ENCODE data around the gene DUSP2.

DUSP2 gene

DNA sequence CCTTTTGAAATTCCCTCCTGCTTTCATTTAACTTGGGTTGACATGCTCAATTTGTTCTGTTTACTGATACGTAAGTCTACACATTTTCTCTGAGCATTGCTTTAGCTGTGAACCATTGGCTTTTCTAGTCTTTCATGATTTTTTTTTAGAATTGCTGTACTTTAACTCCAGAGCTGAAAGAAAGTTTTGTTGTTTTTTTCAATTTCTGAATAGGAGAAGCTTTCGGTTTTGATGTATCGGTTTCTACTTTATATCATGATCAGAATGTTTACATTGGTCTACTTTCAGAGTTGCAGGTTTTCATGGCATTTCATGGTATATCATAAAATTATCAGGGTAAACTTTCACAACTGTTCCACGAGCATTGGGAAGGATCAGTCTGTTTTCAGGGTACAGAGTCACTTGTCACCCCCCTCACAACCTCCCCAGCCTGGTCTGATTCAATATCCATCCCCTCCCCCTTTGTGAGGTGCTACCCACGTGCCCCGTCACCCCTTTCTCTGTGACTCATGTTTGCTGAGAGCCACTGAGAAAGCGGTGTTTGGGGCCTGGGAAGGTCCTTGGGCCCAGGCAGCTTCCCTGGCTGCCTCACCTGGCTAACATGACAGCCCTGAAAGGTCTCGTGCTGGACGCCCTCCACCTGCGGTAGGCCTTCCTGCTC, 14.0 kb downstream of the DUSP2 start:
- DNase-seq, result no peak

DNA sequence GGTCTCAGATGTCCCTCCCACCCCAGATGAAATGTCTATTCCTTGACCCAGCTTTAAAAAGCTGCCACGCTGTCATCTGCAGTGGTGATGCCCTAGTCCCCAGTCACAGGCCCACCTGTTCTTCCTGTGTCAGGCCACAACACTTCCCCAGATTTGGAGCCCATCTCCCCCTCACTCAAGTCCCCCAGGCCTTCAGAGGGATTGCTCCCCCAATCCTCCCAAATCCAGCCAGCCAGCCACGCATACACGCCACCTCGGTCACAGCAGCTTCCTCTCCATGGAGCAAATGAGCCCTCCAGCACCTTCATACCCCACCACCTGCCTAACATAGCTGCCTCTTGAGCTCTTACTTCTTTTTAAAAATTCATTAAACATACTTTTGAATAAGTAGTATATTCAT, 14.8 kb downstream of the DUSP2 start:
- no peak for DNase-seq

DNA sequence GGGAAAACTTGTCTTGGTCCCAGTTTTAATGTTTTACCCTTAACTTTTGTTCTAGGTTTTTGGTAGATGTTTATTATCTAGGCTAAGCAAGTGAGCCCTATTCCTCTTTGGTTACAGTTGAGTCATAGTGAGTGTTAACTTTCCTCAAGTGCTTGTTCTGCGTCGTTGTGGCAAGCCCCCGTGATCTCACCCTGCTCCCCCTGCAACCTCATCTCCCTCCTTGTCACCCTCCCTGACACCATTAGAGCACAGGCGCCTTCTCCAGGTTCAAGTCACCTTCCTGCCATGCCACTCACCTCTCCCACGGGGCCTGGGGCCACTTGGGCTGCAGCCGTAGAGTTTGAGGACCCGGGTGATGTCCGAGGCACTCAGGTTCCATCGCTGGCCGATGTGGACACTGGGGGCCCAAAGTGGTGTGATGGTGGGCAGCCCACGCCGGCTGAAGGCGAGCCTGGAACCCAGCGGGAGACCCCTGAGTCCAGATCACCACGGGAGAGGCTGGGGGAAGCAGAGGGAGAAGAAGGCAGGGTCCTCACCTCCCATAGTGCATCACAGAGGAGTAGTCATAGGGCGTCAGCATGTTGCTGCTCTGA, 15.6 kb downstream of the DUSP2 start:
- DNase-seq, result no peak

DNA sequence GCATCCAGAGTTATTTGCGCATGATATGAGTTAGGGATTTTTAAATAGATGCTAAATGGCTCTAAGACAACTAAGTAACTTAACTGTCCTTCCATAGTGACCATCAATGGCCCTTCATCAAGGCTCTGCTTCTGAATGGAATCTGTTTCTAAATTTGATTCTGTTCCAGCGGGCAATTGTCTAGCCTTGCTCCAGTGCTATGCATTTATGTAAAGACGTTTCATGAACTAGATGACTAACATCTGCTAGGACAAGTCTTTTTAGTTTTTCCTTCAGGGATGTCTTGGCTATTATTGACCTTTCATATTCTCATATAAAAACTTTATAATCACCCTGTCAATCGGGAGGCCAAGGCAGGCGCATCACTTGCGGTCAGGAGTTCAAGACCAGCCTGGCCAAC, 16.8 kb downstream of the DUSP2 start:
- DNase-seq, result no peak

DNA sequence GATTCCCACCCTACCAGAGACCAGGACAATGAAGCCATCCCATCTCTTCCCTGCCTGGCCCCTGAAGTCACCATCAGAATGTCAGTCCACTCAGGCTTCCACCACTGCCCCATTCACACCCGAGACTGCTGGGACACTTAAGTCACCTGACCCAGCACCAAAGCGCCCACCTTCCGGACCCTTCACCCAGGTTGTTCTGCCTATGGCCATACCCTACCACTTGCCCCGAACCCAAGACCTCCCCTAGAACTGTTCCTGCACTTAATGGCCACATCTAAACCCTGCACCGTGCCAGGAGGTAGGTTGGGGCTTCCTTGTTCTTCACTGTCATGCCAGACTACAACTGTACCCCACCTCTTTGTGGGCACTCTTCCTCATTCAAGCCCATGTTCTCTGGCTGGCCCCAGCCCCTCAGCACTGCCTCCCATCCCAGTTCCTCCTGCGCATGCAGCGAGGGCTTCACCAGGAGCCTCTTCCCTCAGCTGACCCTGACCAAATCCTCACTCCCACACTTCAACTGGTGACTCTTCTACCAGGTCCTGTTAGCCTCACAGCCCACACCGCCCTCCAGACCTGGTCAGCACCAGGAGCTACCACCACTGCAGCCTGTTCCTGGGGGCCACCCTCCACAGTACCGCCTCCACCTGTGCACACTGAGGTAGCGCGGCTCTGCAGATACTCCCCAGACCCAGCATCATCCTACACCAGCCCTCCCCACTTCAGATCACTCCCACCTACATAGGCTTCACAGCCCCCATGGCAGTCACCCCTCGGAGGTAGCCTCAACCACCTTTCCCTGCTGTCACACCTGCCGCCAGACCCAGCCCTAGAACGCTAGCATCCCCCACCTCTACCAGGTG, 20.6 kb downstream of the DUSP2 start:
- no peak for DNase-seq

DNA sequence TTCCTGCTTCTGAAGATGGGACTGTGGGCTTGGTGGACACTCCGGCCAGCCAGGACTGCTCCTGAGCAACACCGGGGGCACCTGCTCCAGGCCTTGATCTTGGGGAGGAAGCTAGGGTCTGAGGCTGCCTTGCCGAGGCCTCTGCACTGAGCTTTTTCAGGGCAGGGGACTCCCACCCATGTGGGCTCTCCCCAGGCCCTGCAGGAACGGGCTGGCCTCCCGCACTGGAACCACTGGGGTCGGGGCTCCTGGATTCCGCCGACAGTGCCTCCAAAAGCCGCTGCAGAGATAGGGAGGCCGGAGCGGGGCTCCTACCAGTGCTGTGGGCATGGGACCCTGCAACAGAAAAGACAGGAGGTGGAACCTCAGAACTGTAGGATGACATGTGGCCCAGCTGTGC, 21.3 kb downstream of the DUSP2 start:
- DNase-seq, result no peak

DNA sequence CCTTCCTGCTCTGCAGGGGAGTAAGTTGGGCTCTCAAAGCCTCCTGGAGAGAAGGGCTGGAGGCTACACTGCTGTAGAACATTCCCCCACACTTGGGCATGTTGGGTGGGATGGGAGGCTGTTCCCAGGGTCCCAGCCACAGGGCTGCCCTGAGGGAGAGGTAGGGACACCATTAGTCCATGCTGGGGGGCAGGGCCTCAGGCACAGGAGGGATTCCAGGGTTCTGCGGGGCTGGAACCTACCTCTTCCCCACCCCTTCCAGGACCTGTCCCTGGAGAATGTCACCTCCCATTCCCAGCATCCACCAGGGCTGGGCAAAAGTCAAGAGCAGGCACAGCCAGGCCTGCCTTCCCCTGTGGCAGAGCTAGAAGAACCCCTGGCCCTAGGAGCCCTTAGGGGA, 21.9 kb downstream of the DUSP2 start:
- no peak for DNase-seq

DNA sequence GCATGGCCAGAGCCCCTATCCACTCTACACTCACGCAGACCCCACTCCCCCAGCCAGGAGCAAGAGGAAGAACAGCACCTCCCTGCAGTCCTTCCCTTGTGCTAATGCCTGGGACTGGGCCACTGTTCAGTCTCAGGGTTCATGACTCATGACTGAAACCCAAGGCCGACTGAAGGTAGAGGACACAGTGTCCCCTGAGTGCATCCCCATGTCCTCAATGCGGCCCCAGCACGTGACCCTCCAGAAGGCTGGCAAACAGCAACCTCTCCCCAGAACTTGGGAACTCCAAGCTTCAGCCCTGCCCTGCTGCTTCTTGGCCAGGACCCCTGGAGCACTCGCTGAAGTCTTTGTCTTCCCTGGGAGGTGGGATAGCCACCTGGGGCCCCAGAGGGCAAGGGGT, 22.8 kb downstream of the DUSP2 start:
- DNase-seq, result no peak

DNA sequence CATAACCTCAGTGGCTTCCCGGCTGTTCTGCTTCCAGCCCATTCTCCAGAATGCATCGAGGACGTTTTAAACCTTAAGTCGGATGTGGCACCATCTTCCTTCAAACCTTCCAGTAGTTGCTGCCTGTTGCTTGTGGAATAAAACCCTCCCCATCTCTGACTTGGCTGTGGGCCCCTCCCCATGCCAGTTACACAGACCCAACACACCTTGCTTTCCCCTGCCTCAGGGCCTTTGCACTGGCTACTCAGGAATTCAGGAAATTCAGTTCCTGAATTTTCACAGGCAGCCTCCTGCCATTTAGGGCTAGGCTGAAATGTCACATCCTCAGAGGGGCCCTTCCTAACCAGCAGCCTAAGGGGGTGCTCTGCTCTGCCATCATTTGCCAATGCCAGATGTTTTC, 23.8 kb downstream of the DUSP2 start:
- no peak for DNase-seq

DNA sequence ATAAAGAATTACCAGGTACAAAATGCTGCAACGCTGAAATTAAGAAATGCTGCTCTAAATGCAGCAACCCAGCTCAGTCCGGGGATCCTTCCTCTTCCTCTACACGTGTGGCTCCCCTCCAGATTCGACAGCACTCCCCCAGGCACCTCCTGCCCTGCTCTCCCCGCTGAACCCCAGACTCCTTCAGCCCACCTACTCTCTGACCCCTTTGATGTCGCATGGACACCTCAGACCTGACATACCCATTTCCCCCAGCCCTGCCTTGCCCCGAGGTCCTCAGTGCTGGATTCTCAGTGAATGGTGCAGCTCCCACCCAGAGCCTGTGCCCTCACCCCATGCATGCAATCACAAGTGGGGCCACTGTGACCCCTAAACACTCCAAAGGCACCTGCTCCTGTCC, 24.2 kb downstream of the DUSP2 start:
- no peak for DNase-seq

DNA sequence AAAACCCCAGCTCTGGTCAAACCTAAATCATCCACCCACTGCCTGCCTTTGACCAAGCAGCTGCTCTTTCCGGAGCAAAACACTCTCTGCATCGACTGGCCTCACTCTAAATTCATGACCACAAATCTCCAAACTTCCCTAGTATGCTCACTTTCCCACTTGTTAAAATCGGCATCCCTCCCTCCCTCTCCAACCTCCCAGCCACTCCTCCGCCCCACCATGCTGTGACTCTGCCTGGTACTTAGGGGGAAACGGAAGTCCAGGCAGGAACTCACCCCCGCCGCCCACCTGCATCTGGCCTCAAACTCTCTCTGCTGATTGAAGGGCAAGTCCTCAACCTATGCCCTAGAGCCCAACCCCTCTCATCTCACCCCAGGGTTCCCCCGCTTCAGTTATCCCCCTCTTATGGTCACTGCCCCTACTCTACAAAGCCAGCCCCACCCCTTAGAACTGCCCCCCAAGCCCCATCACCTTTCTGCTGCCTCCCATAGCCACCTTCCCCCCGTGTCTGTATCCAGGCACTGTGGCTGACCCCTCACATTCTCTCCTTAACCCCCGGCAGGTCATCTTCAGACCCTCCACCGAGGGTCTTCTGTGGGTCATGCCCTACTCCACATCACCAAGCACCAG, 25.0 kb downstream of the DUSP2 start:
- no peak for DNase-seq

DNA sequence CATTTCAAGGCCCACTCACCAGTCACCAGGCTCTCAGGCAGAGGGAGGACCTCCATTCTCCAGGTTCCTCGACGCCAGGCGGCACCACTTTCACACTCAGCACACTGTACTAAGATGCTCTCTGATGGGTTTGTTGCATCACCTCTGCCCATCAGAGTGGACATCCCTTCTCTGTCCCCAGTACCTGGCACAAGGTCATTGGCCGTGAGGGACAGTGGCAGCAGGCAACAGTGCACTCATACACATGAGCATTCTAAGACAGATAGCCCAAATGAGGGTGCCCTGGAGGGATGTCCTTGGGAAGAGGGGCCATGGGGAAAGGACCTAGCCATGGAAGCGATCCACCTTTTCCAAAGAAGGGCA, 25.9 kb downstream of the DUSP2 start:
- DNase-seq, result no peak

DNA sequence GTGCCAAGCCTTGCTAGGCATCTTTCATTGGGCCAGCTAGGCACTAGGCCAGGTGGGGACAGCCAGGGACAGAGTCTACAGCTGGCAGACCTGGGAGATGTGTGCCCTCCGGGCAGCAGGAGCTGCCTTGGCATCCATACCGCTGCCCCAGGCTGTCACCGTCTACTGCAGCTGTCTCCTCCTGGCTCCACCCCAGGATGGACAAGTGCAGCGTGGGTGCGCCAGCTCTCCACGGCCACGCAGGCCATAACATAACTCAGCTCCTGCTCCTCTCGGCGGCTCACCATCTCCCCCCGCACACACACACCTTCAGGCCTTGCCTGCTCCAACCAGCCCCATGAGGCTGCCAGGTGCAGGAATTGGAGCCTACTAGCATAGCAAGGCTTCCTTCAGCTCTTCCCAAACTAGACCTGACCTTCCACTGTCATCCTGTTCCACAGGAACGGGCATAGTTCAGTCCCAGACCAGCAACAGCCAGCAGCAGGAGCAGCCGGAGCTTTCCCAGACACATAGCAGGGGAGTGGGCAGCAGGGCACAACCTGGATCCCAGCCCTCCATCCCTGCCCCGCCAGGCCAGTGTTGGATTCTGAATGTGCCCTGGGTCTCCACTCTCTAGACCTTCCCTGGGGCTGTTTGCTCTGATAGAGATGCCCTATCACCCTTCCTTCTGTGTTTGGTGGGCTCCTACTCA, 26.4 kb downstream of the DUSP2 start:
- no peak for DNase-seq

DNA sequence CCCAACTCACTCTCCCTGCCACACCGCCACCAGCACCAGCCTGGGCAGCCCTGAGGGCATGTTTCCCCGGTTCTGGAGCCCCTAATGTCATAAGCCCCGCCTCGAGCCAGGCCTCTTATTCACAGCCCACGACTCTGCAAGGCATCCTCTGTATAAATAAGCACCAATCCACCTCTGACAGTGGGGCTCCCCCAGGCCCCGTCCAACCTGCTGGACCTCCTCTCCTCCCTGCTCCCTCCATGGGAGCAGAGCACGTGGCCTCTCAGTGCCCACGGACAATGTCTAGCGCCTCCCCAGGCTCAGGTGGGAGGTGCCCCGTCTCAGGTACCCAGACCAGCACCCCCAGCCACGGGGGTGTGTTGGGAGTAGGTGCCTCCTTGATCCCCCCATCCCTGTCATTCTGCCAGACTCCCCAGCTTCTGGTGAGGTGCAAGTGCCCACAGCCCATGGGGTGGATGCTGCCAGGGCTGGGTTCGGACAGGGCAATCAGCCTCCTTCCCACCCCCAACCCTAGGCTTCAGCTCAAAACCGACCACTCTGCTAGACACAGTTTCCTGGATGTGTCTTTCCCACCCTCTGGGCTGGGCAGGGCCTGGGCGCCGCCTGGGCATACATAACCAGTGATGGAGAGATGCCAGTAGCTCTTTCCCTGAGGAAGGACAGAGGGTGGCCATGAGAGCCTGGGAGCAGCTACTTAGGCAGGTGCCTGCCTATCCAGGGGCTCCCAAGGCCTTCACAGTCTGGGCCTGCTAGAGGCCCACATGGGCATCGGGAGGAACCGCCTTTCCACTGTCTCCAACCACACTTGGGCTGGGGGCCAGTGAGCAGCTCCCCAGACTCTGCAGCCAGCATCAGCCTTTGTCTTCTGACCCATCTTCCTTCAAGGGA, 27.3 kb downstream of the DUSP2 start:
- DNase-seq, result peak in 1 of 2 experiments; percentile 17

DNA sequence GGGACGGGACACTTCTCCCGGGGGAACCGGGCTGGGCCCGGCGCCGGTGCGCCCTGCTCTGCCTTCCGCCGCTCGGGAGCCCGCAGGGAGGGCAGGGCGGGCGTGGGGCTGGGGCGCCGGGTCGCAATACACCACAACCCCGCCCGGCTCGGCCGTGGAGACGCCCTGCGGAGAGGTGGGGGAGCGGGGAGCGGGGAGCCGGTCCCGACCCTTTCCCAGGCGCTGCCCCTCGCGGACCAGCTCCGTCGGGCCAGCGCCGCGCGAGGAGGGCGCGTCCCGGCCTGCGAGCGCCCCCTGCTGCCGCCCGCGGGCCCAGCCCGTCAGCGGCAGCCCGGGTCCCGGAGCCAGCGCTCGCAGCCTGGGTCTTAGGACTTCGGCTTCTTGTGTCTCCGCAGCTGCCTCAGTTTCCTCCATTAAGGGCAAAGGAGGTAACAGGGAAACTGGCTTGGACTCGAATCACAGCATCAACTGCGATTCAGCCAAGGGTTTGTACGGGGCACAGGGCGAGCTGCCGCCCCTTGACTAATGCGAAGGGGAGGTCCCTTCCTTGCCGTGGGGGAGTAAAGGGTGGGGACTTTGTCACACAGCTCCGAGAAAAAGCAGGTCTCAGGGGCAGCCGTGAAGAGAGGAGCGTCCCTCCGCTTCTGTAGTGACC, 28.2 kb downstream of the DUSP2 start:
- DNase-seq, result peak; percentile 30 to 51

DNA sequence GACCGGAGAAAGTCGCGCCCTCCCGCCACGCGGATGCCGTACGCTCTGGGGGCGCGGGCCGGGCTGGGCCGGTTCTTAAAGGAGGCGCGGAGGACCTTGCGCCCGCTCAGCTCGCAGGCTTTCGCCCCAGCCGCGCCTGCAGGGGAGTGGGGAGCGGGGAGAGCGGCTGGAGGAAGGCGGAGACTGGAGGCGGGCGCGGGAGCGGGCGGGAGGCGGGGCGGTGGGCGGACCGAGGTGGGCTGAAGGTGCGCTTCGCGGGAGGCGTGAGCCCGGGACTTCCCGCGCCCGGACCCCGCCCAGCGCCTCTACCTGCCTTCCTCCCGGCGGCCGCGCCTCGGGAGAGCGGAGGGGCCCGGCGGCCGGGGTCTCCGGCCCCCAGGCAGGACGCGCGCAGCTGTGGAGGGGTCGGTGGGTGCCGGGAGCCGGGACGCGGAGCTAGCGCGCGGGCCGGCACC, 28.8 kb downstream of the DUSP2 start, which contains the start of gene ADRA2B:
ADRA2B (minus strand) TSS at position 148 of the 455 bp plus-strand sequence. CDS start 422 bp downstream, outside the sequence.
- peak; percentile 14 to 23 for DNase-seq

DNA sequence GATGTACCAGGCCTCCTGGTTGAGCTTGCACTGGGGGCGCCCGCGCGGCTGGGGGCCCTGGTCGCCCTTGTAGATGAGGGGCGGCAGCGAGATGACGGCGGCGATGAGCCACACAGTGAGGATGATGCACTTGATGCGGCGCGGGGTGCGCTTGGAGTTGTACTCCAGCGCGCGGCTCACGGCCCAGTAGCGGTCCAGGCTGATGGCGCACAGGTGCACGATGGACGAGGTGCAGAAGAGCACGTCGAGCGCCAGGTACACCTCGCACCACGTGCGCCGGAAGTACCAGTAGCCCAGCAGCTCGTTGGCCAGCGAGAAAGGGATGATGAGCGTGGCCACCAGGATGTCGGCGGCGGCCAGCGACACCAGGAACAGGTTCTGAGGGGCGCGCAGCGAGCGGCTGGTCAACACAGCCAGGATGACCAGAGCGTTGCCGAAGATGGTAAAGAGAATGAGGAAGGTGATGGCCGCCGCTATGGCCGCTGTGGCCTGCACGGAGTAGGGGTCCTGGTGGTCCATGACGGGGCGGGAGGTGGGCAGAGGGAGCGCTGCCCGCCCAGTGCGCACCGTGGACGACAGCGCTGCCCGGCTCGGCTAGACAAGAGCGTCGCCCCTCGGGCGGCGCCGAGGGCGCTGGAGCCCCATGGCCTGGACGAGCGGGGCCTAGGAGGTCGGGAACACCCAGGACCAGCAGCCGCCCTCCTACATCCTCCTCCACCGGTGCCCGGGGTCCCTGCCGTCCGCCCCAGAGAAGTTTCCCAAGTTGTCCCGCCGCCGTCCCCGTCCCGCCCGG, 29.4 kb downstream of the DUSP2 start:
- DNase-seq, result no peak

DNA sequence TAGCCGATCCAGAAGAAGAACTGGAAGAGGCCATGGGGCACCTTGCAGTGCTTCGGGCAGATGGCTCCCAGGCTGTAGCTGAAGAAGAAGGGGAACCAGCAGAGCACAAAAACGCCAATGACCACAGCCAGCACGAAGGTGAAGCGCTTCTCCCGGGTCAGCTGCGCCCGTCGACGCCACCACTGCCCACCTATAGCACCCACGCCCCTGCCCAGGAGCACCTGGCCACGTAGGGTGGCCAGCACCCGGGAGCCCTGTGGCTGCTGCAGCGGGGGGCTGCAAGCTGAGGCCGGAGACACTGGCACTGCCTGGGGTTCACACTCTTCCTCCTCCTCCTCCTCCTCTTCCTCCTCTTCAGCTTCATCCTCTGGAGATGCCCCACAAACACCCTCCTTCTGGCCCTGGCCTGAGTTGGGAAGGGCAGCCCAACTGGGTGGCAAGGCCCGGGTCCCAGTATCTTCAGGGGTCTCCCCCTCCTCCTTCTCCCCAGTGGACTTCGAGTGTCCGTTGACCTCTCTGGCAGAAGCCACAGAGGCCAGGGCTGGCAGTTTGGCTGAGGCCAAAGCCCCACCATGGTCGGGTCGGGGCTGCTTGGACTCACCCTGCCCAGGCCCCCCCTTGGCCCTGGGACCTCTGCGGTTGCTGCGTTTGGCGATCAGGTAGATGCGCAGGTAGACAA, 30.2 kb downstream of the DUSP2 start:
- no peak for DNase-seq

DNA sequence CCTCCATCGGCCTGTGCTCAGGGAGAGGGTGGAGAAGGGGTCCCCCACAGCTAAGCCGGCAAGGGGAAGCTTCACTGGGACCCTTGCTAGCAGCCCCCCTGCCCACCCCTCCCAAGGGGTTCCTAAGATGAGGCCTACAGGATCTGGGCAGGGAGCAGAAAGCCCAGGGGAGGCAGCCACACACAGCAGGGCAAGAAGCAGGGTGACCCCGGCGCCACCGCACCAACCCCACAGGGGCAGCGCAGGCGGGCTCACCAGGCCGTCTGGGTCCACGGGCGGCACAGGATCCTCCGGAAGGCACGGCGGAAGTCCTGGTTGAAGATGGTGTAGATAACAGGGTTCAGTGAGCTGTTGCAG, 30.7 kb downstream of the DUSP2 start:
- no peak for DNase-seq

DNA sequence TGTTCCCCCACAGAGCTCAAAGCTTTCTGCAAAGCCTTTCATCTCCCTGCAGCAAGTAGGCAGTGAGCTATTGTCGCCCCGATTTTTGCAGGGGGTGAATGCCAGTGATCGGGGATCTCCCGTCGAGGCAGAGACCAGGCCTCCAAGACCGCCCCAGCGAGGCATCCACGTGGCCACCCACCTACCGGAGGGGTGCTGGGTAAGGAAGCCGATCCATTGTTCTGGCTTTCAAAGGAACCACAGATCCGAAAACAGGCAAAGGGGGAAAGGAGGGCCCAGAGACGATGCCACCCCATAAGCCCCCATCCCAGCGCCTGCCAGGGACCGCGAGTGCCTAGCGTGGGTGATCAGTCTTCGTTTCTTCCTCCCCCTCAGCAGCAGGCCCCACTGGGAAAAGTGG, 31.3 kb downstream of the DUSP2 start:
- DNase-seq, result no peak

Data from NCI-H524 (cell line).